ENCODE measurements around the gene PRLH.
"Not testable (repeated sequence)": the region's sequence is repeated elsewhere in the genome, so short reads cannot be mapped to it uniquely, and the experiment has no call there.

DNA sequence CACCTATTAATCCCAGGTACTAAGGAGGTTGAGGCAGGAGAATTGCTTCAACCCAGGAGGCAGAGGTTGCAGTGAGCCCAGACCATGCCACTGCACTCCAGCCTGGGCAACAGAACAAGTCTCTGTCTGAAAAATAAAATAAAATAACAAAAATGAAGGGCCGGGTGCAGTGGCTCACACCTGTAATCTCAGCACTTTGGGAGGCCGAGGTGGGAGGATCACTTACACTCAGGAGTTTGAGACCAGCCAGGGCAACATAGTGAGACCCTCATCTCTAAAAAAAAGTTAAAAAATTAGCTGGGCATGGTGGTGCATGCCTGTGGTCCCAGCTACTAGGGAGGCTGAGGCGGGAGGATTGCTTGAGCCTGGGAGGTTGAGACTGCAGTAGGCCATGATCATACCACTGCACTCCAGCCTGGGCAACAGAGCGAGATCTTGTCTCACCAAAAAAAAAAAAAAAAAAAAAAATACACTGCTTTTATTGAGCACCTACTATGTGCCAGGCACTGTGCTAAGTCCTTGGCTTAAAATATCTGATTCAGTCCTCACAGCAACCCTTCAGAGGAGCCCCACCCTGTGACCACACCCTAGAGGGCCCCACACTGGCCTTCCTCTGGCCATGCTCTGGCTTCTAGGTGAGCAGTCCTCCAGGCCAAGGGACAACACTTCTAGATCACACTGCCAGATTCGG lies 29.6 kb downstream of the PRLH start:
- TF ChIP-seq, protein P1, sequence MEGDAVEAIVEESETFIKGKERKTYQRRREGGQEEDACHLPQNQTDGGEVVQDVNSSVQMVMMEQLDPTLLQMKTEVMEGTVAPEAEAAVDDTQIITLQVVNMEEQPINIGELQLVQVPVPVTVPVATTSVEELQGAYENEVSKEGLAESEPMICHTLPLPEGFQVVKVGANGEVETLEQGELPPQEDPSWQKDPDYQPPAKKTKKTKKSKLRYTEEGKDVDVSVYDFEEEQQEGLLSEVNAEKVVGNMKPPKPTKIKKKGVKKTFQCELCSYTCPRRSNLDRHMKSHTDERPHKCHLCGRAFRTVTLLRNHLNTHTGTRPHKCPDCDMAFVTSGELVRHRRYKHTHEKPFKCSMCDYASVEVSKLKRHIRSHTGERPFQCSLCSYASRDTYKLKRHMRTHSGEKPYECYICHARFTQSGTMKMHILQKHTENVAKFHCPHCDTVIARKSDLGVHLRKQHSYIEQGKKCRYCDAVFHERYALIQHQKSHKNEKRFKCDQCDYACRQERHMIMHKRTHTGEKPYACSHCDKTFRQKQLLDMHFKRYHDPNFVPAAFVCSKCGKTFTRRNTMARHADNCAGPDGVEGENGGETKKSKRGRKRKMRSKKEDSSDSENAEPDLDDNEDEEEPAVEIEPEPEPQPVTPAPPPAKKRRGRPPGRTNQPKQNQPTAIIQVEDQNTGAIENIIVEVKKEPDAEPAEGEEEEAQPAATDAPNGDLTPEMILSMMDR (IDR thresholded peaks at IDR 0.05; ENCODE audit: low read depth, low read length, missing input control) = not testable (repeated sequence)
- not testable (repeated sequence) for TF ChIP-seq REST (IDR thresholded peaks at IDR 0.05); YY1 (IDR thresholded peaks at IDR 0.05); TAF1 (conservative IDR thresholded peaks at IDR 0.05); GABPA (IDR thresholded peaks at IDR 0.05 in 1 of 2, conservative IDR thresholded peaks at IDR 0.05 in 1 of 2); RXRA (IDR thresholded peaks at IDR 0.05); RAD21 (IDR thresholded peaks at IDR 0.05); SP1 (IDR thresholded peaks at IDR 0.05); EGR1 (IDR thresholded peaks at IDR 0.05; ENCODE audit: low read depth in 2 of 2)
- TF ChIP-seq, protein P2, sequence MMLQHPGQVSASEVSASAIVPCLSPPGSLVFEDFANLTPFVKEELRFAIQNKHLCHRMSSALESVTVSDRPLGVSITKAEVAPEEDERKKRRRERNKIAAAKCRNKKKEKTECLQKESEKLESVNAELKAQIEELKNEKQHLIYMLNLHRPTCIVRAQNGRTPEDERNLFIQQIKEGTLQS (IDR thresholded peaks at IDR 0.05) = not testable (repeated sequence)

All from liver (tissue), 3 donors.